Body of pancreas (tissue), 4 donors: ENCODE data around the gene GDPD3. TPM values are rescaled to one million over a fixed set of nuclear protein-coding genes. Genes with fewer than 3 reads are reported as not detected.
A peak's percentile ranks its signal among the peaks of the same experiment; 100 is the strongest.

ENCODE experiments used
- ATAC-seq: fragments of 150-250 bp; one replicate; pipeline ENCODE4 v1.9.1; 2016
- DNase-seq, 4 donors: peaks; one replicate each; pipeline ENCODE4 v3.0.0-alpha.2; 2019
- H3K27ac ChIP-seq, 4 donors: fragments of 200-600 bp; sonication (generic); 1 replicate in 3 of 4; 2 replicates in 1 of 4; pipeline versions ENCODE4 v1.5.1 to v1.6.1; 2016 to 2019; ENCODE audit warnings: mild to moderate bottlenecking in 1 of 4, mixed read lengths in 1 of 4, moderate library complexity in 1 of 4
- H3K27me3 ChIP-seq, 2 donors: fragments of 200-600 bp; sonication (generic); one replicate each; pipeline ENCODE4 v1.6.0; 2016; ENCODE audit warnings: mild to moderate bottlenecking in 1 of 2
- H3K36me3 ChIP-seq, 2 donors: fragments of 200-600 bp; sonication (generic); replicated peaks in 1 of 2; 2 replicates each; pipeline ENCODE4 v1.5.1; 2016; ENCODE audit warnings: low read depth in 2 of 2; ENCODE audit not compliant: insufficient read depth in 1 of 2
- H3K4me1 ChIP-seq: fragments of 200-600 bp; sonication (generic); one replicate; pipeline ENCODE4 v1.6.0; 2016
- H3K4me3 ChIP-seq, 2 donors: fragments of 200-600 bp; sonication (generic); 1 replicate in 1 of 2; 2 replicates in 1 of 2; pipeline ENCODE4 v1.5.1; 2016 to 2019
- H3K9me3 ChIP-seq, 3 donors: fragments of 200-600 bp; sonication (generic); 1 replicate in 2 of 3; 2 replicates in 1 of 3; pipeline ENCODE4 v1.5.1; 2016
- POLR2A ChIP-seq, 3 donors: fragments of 450-650 bp; IDR thresholded peaks; one replicate each; pipeline ENCODE4 v1.6.1; 2016; ENCODE audit warnings: antibody characterized with exemption in 3 of 3, mild to moderate bottlenecking in 2 of 3
- WGBS, 2 donors: methylation state at CpG; one replicate each; pipeline ENCODE4 v1.1.5; 2017; 5-methylcytosine and 5-hydroxymethylcytosine counted together
- intact Hi-C: fragments of 100-400 bp; cut with DNase I; formaldehyde crosslinking; loops from one replicate; pipeline ENCODE4 v1.15.1; 2023
- total RNA-seq, 2 donors: library from RNA; depleted of rRNA; stranded (reverse); fragments of >200 nt; gene quantifications; one replicate each; pipeline ENCODE4 v1.1.0, GENCODE V29; 2016
- TF ChIP-seq, protein P1 (sequence below), 7 experiments: fragments of 450-650 bp in 4 of 7; fragments of 200-600 bp in 3 of 7; sonication (generic) in 3 of 7; IDR thresholded peaks; one replicate each; pipeline ENCODE4 v1.5.1; 2016 to 2019; ENCODE audit warnings: antibody characterized with exemption in 7 of 7

Gene GDPD3
- total RNA-seq, 2 donors from 2014 or later = 1.8 TPM; not detected in 1

- no peak for TF ChIP-seq POLR2A (IDR thresholded peaks at IDR 0.05)
- TF ChIP-seq, protein P1, sequence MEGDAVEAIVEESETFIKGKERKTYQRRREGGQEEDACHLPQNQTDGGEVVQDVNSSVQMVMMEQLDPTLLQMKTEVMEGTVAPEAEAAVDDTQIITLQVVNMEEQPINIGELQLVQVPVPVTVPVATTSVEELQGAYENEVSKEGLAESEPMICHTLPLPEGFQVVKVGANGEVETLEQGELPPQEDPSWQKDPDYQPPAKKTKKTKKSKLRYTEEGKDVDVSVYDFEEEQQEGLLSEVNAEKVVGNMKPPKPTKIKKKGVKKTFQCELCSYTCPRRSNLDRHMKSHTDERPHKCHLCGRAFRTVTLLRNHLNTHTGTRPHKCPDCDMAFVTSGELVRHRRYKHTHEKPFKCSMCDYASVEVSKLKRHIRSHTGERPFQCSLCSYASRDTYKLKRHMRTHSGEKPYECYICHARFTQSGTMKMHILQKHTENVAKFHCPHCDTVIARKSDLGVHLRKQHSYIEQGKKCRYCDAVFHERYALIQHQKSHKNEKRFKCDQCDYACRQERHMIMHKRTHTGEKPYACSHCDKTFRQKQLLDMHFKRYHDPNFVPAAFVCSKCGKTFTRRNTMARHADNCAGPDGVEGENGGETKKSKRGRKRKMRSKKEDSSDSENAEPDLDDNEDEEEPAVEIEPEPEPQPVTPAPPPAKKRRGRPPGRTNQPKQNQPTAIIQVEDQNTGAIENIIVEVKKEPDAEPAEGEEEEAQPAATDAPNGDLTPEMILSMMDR (IDR thresholded peaks at IDR 0.05) = no peak
- Histone ChIP-seq H3K4me3 (no peak overlapping the region), H3K27me3 (no peaks in the 10 kb centered on the region), H3K36me3 (peaks cover 0 to 23% of the 10 kb centered on the region in 2 donors), H3K27ac (no peak overlapping the region), H3K4me1 (peaks cover 37% of the 10 kb centered on the region), H3K9me3 (no peaks in the 10 kb centered on the region)
- ATAC-seq (no peak), DNase-seq (no peak)
- WGBS, 2 donors = 91 to 94% methylated on average over 5 to 7 of the region's 7 CpGs
- intact Hi-C loops = no loop called here
Observed at GRCh38 chr16:30079480-30079879, 33.9 kb downstream of the GDPD3 start.

DNA sequence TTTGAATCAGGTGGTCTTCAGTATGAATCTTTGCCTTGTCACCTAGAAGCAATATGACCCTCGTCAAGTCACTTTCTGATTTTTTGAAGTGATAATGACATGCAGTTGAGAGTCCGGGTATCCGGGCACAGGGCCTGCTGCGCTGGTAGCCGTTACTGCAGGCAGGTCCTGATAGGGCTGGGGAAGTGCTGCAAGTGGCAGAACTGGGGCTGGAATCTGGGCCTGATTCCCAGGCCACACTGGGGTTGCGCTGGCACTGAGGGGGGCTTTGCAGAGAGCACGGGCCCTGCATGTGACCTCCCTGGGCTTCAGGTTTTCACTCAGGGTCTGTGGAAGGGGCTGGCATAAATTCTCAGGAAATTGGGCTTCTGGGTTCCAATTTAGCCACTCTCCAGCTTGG lies 34.6 kb downstream of the GDPD3 start:
- H3K4me3 ChIP-seq = no peak overlapping the region
- DNase-seq = no peak
- WGBS, 2 donors = 73 to 84% methylated on average over 2 to 7 of the region's 7 CpGs
- intact Hi-C loops = no loop called here
- H3K36me3 ChIP-seq = peaks cover 0 to 16% of the 10 kb centered on the region in 2 donors
- H3K4me1 ChIP-seq = peaks cover 37% of the 10 kb centered on the region
- H3K9me3 ChIP-seq = no peaks in the 10 kb centered on the region
- TF ChIP-seq, protein P1 (IDR thresholded peaks at IDR 0.05) = no peak
- TF ChIP-seq POLR2A (IDR thresholded peaks at IDR 0.05) = no peak
- no peaks in the 10 kb centered on the region for H3K27me3 ChIP-seq
- no peak for ATAC-seq
- no peak overlapping the region for H3K27ac ChIP-seq

GRCh38 chr16:30077656-30078055 lies 35.7 kb downstream of the GDPD3 start:
- Histone ChIP-seq H3K27ac (no peak overlapping the region), H3K9me3 (no peaks in the 10 kb centered on the region), H3K4me3 (no peak overlapping the region), H3K36me3 (peaks cover 0 to 5% of the 10 kb centered on the region in 2 donors), H3K27me3 (no peaks in the 10 kb centered on the region), H3K4me1 (peaks cover 37% of the 10 kb centered on the region)
- DNase-seq = no peak
- TF ChIP-seq, protein P1 (IDR thresholded peaks at IDR 0.05) = no peak
- TF ChIP-seq POLR2A (IDR thresholded peaks at IDR 0.05) = no peak
- no peak for ATAC-seq
- intact Hi-C loops = no loop called here
- WGBS, 2 donors = 65 to 71% methylated on average over 6 of the region's 6 CpGs

- peak overlapping the region; percentile 82 to 98 (median 89) for H3K27ac ChIP-seq
- intact Hi-C loops = no loop called here
- no peaks in the 10 kb centered on the region for H3K27me3 ChIP-seq
- H3K36me3 ChIP-seq = peaks cover 0 to 4% of the 10 kb centered on the region in 2 donors
- no peaks in the 10 kb centered on the region for H3K9me3 ChIP-seq
- DNase-seq (no peak), ATAC-seq (peak; percentile 16)
- H3K4me3 ChIP-seq = peak overlapping the region; percentile 96 to 99
- TF ChIP-seq, protein P1 (IDR thresholded peaks at IDR 0.05) = no peak
- TF ChIP-seq POLR2A (IDR thresholded peaks at IDR 0.05) = no peak
- peaks cover 37% of the 10 kb centered on the region for H3K4me1 ChIP-seq
- WGBS, 2 donors = 1 to 3% methylated on average over 7 to 30 of the region's 33 CpGs
Observed at GRCh38 chr16:30076276-30076791, 37.0 kb downstream of the GDPD3 start.
